HAP-1 (cell line): ENCODE results near the gene FOXJ3.

Experiments
- DNase-seq, 2 experiments: peaks; one replicate each; pipeline ENCODE4 v3.0.0-alpha.2; 2016 to 2020; ENCODE audit warnings: low spot score in 2 of 2
- H3K27me3 ChIP-seq: fragments of 250-450 bp; sonication (Bioruptor Pico); 2 replicates; pipeline ENCODE4 v1.5.1; 2020; ENCODE audit warnings: low read depth, mild to moderate bottlenecking, moderate library complexity
- H3K36me3 ChIP-seq: fragments of 250-450 bp; sonication (Bioruptor Pico); replicated peaks from 2 replicates; pipeline ENCODE4 v1.5.1; 2020; ENCODE audit warnings: mild to moderate bottlenecking
- H3K4me1 ChIP-seq: fragments of 250-450 bp; sonication (Bioruptor Pico); 2 replicates; pipeline ENCODE4 v1.5.1; 2020; ENCODE audit warnings: mild to moderate bottlenecking
- H3K4me3 ChIP-seq: fragments of 250-450 bp; sonication (Bioruptor Pico); 2 replicates; pipeline ENCODE4 v1.5.1; 2020; ENCODE audit warnings: mild to moderate bottlenecking, moderate library complexity
- H3K9me3 ChIP-seq: fragments of 250-450 bp; sonication (Bioruptor Pico); 2 replicates; pipeline ENCODE4 v1.5.1; 2020; ENCODE audit warnings: mild to moderate bottlenecking, moderate library complexity
- in situ Hi-C: fragments of 300-500 bp; cut with MboI; formaldehyde crosslinking; loops from 3 replicates; pipeline ENCODE4 v1.14.3; 2020; ENCODE audit warnings: low sequenced_read_pairs, inconsistent platforms, mixed read lengths

Gene FOXJ3

GRCh38 chr1:42146626-42147320, 188.3 kb downstream of the FOXJ3 start:
- no peaks in the 10 kb centered on the region for H3K4me1 ChIP-seq
- DNase-seq, result peak; percentile 30 to 83
- H3K4me3 ChIP-seq, result no peak overlapping the region
- H3K36me3 ChIP-seq, result no peaks in the 10 kb centered on the region
- H3K9me3 ChIP-seq, result no peaks in the 10 kb centered on the region
- H3K27me3 ChIP-seq, result peaks cover 9% of the 10 kb centered on the region
- in situ Hi-C loops, result no loop called here

GRCh38 chr1:42145764-42146625, 189.0 kb downstream of the FOXJ3 start:
- DNase-seq, result no peak
- in situ Hi-C loops, result no loop called here
- H3K36me3 ChIP-seq, result no peaks in the 10 kb centered on the region
- no peak overlapping the region for H3K4me3 ChIP-seq
- peaks cover 9% of the 10 kb centered on the region for H3K27me3 ChIP-seq
- H3K4me1 ChIP-seq, result no peaks in the 10 kb centered on the region
- H3K9me3 ChIP-seq, result no peaks in the 10 kb centered on the region

- in situ Hi-C loops, result no loop called here
- Histone ChIP-seq H3K9me3 (no peaks in the 10 kb centered on the region), H3K36me3 (no peaks in the 10 kb centered on the region), H3K27me3 (peaks cover 9% of the 10 kb centered on the region), H3K4me1 (no peaks in the 10 kb centered on the region), H3K4me3 (no peak overlapping the region)
- DNase-seq, result no peak
Measured at GRCh38 chr1:42145389-42145716, 189.7 kb downstream of the FOXJ3 start.

GRCh38 chr1:42144711-42145388, 190.2 kb downstream of the FOXJ3 start:
- H3K4me3 ChIP-seq, result no peak overlapping the region
- H3K36me3 ChIP-seq, result no peaks in the 10 kb centered on the region
- in situ Hi-C loops, result no loop called here
- no peak for DNase-seq
- H3K27me3 ChIP-seq, result peaks cover 9% of the 10 kb centered on the region
- no peaks in the 10 kb centered on the region for H3K9me3 ChIP-seq
- H3K4me1 ChIP-seq, result no peaks in the 10 kb centered on the region

- Histone ChIP-seq H3K36me3 (no peaks in the 10 kb centered on the region), H3K4me3 (no peak overlapping the region), H3K4me1 (no peaks in the 10 kb centered on the region), H3K27me3 (peaks cover 12% of the 10 kb centered on the region), H3K9me3 (no peaks in the 10 kb centered on the region)
- no peak for DNase-seq
- in situ Hi-C loops, result no loop called here
Measured at GRCh38 chr1:42143896-42144710, 190.9 kb downstream of the FOXJ3 start.

GRCh38 chr1:42142894-42143675, 191.9 kb downstream of the FOXJ3 start:
- in situ Hi-C loops, result no loop called here
- Histone ChIP-seq H3K27me3 (peaks cover 12% of the 10 kb centered on the region), H3K36me3 (no peaks in the 10 kb centered on the region), H3K4me3 (no peak overlapping the region), H3K4me1 (no peaks in the 10 kb centered on the region), H3K9me3 (no peaks in the 10 kb centered on the region)
- no peak for DNase-seq

- Histone ChIP-seq H3K9me3 (no peaks in the 10 kb centered on the region), H3K36me3 (no peaks in the 10 kb centered on the region), H3K4me3 (no peak overlapping the region), H3K27me3 (peaks cover 12% of the 10 kb centered on the region), H3K4me1 (no peaks in the 10 kb centered on the region)
- DNase-seq, result no peak
- in situ Hi-C loops, result no loop called here
Measured at GRCh38 chr1:42141978-42142377, 193.1 kb downstream of the FOXJ3 start.

- no peak for DNase-seq
- Histone ChIP-seq H3K36me3 (no peaks in the 10 kb centered on the region), H3K4me1 (no peaks in the 10 kb centered on the region), H3K27me3 (peaks cover 12% of the 10 kb centered on the region), H3K4me3 (no peak overlapping the region), H3K9me3 (no peaks in the 10 kb centered on the region)
- in situ Hi-C loops, result no loop called here
Measured at GRCh38 chr1:42140191-42140590, 194.8 kb downstream of the FOXJ3 start.

- H3K27me3 ChIP-seq, result peaks cover 12% of the 10 kb centered on the region
- H3K9me3 ChIP-seq, result no peaks in the 10 kb centered on the region
- no peak overlapping the region for H3K4me3 ChIP-seq
- in situ Hi-C loops, result no loop called here
- no peak for DNase-seq
- H3K4me1 ChIP-seq, result no peaks in the 10 kb centered on the region
- no peaks in the 10 kb centered on the region for H3K36me3 ChIP-seq
Measured at GRCh38 chr1:42139444-42139843, 195.6 kb downstream of the FOXJ3 start.

- Histone ChIP-seq H3K27me3 (peaks cover 12% of the 10 kb centered on the region), H3K4me1 (no peaks in the 10 kb centered on the region), H3K4me3 (no peak overlapping the region), H3K9me3 (no peaks in the 10 kb centered on the region), H3K36me3 (no peaks in the 10 kb centered on the region)
- in situ Hi-C loops, result no loop called here
- DNase-seq, result no peak
Measured at GRCh38 chr1:42138586-42138985, 196.4 kb downstream of the FOXJ3 start.

GRCh38 chr1:42137766-42138165, 197.3 kb downstream of the FOXJ3 start:
- H3K9me3 ChIP-seq, result no peaks in the 10 kb centered on the region
- no peak overlapping the region for H3K4me3 ChIP-seq
- in situ Hi-C loops, result no loop called here
- DNase-seq, result no peak
- H3K36me3 ChIP-seq, result no peaks in the 10 kb centered on the region
- no peaks in the 10 kb centered on the region for H3K4me1 ChIP-seq
- H3K27me3 ChIP-seq, result peaks cover 7% of the 10 kb centered on the region

GRCh38 chr1:42136466-42136865, 198.6 kb downstream of the FOXJ3 start:
- H3K27me3 ChIP-seq, result peaks cover 4% of the 10 kb centered on the region
- H3K4me3 ChIP-seq, result no peak overlapping the region
- no peak for DNase-seq
- no peaks in the 10 kb centered on the region for H3K9me3 ChIP-seq
- in situ Hi-C loops, result no loop called here
- H3K36me3 ChIP-seq, result no peaks in the 10 kb centered on the region
- no peaks in the 10 kb centered on the region for H3K4me1 ChIP-seq

GRCh38 chr1:42135426-42135825, 199.6 kb downstream of the FOXJ3 start:
- in situ Hi-C loops, result no loop called here

More at GRCh38 chr1:42135426-42135825, 199.6 kb downstream of the FOXJ3 start:
- Histone ChIP-seq H3K36me3 (no peaks in the 10 kb centered on the region), H3K4me1 (no peaks in the 10 kb centered on the region), H3K4me3 (no peak overlapping the region), H3K9me3 (no peaks in the 10 kb centered on the region), H3K27me3 (peaks cover 4% of the 10 kb centered on the region)
- no peak for DNase-seq
